Measurements from ENCODE around the gene SLIT3.

DNA sequence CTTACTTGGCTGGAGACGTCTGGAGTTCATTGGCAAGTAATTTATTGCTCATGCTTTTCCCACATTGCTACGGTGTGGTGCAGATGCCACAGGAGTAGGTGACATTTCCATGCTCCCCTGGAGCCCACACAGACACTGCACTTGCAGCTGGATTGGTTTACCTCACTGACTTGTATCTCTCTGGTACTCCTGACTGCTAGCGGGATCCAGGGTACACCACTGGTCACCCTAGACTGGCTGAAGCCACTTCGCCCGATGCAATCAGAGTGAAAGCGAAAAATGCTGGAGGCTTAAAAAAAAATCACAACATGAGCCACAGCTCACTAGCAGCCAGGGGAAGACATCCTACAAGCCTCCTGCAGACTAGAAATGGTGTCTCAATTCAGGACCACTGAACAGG, 32.6 kb upstream of the SLIT3 start:
- no peak for TF ChIP-seq POLR2A (IDR thresholded peaks at IDR 0.05)
- no peak for TF ChIP-seq CTCF (IDR thresholded peaks at IDR 0.05)

All from Peyer's patch (tissue), 4 donors.